WTC11 (cell line): ENCODE results near the gene ZBTB39. TPM values are rescaled to one million over a fixed set of nuclear protein-coding genes. Genes with fewer than 3 reads are reported as not detected.

Experiments
- ATAC-seq: fragments of 200-7000 bp; cut with Tn5 transposase; 2 replicates; pipeline ENCODE4 v1.10.0; 2021; ENCODE audit warnings: mild to moderate bottlenecking, moderate library complexity
- CTCF ChIA-PET: fragments of 300-600 bp; sonication (Branson Sonifier 250); formaldehyde crosslinking; loops from one replicate; lab custom pipeline; 2021; ENCODE audit warnings: antibody characterized with exemption; lab: Charles Lee
- POLR2A ChIA-PET: fragments of 350-600 bp; sonication (Branson Sonifier 250); formaldehyde crosslinking; loops from one replicate; lab custom pipeline; 2021; ENCODE audit warnings: antibody characterized with exemption; lab: Charles Lee
- DNase-seq: peaks from one replicate; pipeline ENCODE4 v3.0.0; 2021; ENCODE audit warnings: low spot score
- H3K27ac Mint-ChIP-seq: 2 replicates; pipeline ENCODE4 v1.8.0; 2021; ENCODE audit warnings: mixed read lengths
- H3K27me3 Mint-ChIP-seq: 2 replicates; pipeline ENCODE4 v1.8.0; 2021; ENCODE audit warnings: low read depth, mild to moderate bottlenecking, moderate library complexity, mixed read lengths
- H3K36me3 Mint-ChIP-seq: 2 replicates; pipeline ENCODE4 v1.8.0; 2021; ENCODE audit warnings: mixed read lengths
- H3K4me1 Mint-ChIP-seq: 2 replicates; pipeline ENCODE4 v1.8.0; 2022; ENCODE audit warnings: mixed read lengths
- H3K4me3 Mint-ChIP-seq: 2 replicates; pipeline ENCODE4 v1.8.0; 2021; ENCODE audit warnings: mild to moderate bottlenecking, moderate library complexity, mixed read lengths
- H3K9me3 Mint-ChIP-seq: 2 replicates; pipeline ENCODE4 v1.8.0; 2021; ENCODE audit warnings: mixed read lengths
- EMX1 ChIP-seq: fragments of 250-450 bp; sonication (Bioruptor Pico); IDR thresholded peaks from 2 replicates; pipeline ENCODE4 v1.8.0; 2021; ENCODE audit warnings: mild to moderate bottlenecking
- GRHL2 ChIP-seq: fragments of 250-450 bp; sonication (Bioruptor Pico); IDR thresholded peaks from 2 replicates; pipeline ENCODE4 v1.8.0; 2022; ENCODE audit warnings: mild to moderate bottlenecking, moderate library complexity; ENCODE audit not compliant: insufficient replicate concordance, severe bottlenecking
- MXD4 ChIP-seq: fragments of 250-450 bp; sonication (Bioruptor Pico); IDR thresholded peaks from 2 replicates; pipeline ENCODE4 v1.8.0; 2021; ENCODE audit warnings: mild to moderate bottlenecking, moderate library complexity, borderline replicate concordance
- MYBL2 ChIP-seq: sonication (generic); formaldehyde crosslinking; IDR thresholded peaks from 2 replicates; pipeline ENCODE4 v1.8.1; 2023; ENCODE audit warnings: mild to moderate bottlenecking, moderate library complexity, missing genetic modification reagents
- NR3C1 ChIP-seq: sonication (generic); formaldehyde crosslinking; conservative IDR thresholded peaks from 2 replicates; pipeline ENCODE4 v1.8.1; 2023; ENCODE audit warnings: low read depth, mild to moderate bottlenecking, missing genetic modification reagents
- OVOL2 ChIP-seq: fragments of 250-450 bp; sonication (Bioruptor Pico); IDR thresholded peaks from 2 replicates; pipeline ENCODE4 v1.9.0; 2021; ENCODE audit warnings: mild to moderate bottlenecking, borderline replicate concordance
- TCF7 ChIP-seq: sonication (generic); formaldehyde crosslinking; IDR thresholded peaks from 2 replicates; pipeline ENCODE4 v1.8.0; 2022; ENCODE audit warnings: mild to moderate bottlenecking, low read depth, missing genetic modification reagents, moderate library complexity
- ZNF232 ChIP-seq: sonication (generic); formaldehyde crosslinking; IDR thresholded peaks from 2 replicates; pipeline ENCODE4 v1.8.0; 2022; ENCODE audit warnings: mild to moderate bottlenecking, missing genetic modification reagents
- ZNF423 ChIP-seq: fragments of 250-450 bp; sonication (Bioruptor Pico); IDR thresholded peaks from 2 replicates; pipeline ENCODE4 v2.1.2; 2022; ENCODE audit warnings: mild to moderate bottlenecking, moderate library complexity
- total RNA-seq: library from RNA; stranded (reverse); gene quantifications from 3 replicates; pipeline ENCODE4 v1.2.3, GENCODE V29; 2021
- TF ChIP-seq, protein P1 (sequence below): sonication (generic); formaldehyde crosslinking; IDR thresholded peaks from 2 replicates; pipeline ENCODE4 v1.8.1; 2023; ENCODE audit warnings: mild to moderate bottlenecking, missing genetic modification reagents
- TF ChIP-seq, protein P2 (sequence below): fragments of 250-450 bp; sonication (Bioruptor Pico); IDR thresholded peaks from 2 replicates; pipeline ENCODE4 v1.9.0; 2021; ENCODE audit warnings: moderate library complexity, mild to moderate bottlenecking, inconsistent platforms, borderline replicate concordance
- TF ChIP-seq, protein P3 (sequence below): sonication (generic); formaldehyde crosslinking; IDR thresholded peaks from 2 replicates; pipeline ENCODE4 v1.8.1; 2022; ENCODE audit warnings: mild to moderate bottlenecking, missing genetic modification reagents, moderate library complexity, borderline replicate concordance
- TF ChIP-seq, protein P4 (sequence below): sonication (generic); formaldehyde crosslinking; IDR thresholded peaks from 2 replicates; pipeline ENCODE4 v1.8.1; 2023; ENCODE audit warnings: mild to moderate bottlenecking, missing genetic modification reagents, borderline replicate concordance
- TF ChIP-seq, protein P5 (sequence below): fragments of 200-600 bp; IDR thresholded peaks from 2 replicates; pipeline ENCODE4 v1.8.0; 2022; ENCODE audit warnings: antibody characterized with exemption
- TF ChIP-seq, protein P6 (sequence below): sonication (generic); formaldehyde crosslinking; IDR thresholded peaks from 2 replicates; pipeline ENCODE4 v1.8.1; 2023; ENCODE audit warnings: mild to moderate bottlenecking, missing genetic modification reagents
- TF ChIP-seq, protein P7 (sequence below): sonication (generic); formaldehyde crosslinking; IDR thresholded peaks from 2 replicates; pipeline ENCODE4 v1.8.1; 2022; ENCODE audit warnings: low read depth, missing genetic modification reagents, borderline replicate concordance

ZBTB39 gene
- total RNA-seq, 1 experiment from 2014 or later: 20.2 TPM

DNA sequence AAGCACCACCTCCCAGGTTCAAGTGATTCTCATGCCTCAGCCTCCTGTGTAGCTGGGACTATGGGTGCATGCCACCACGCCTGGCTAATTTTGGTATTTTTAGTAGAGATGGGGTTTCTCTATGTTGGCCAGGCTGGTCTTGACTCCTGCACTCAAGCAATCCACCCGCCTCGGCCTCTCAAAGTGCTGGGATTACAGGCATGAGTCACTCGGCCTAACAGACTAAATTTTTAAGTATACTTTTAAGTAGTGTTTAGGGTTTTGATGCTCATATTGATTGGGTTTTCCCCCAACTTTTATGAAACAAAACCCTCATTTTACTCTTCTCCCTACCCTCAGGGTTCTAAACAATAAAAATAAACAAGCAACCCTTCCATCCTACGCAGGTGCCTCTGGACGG, 38.1 kb upstream of the ZBTB39 start:
- CTCF ChIA-PET: no interaction called here
- TF ChIP-seq, protein P1, sequence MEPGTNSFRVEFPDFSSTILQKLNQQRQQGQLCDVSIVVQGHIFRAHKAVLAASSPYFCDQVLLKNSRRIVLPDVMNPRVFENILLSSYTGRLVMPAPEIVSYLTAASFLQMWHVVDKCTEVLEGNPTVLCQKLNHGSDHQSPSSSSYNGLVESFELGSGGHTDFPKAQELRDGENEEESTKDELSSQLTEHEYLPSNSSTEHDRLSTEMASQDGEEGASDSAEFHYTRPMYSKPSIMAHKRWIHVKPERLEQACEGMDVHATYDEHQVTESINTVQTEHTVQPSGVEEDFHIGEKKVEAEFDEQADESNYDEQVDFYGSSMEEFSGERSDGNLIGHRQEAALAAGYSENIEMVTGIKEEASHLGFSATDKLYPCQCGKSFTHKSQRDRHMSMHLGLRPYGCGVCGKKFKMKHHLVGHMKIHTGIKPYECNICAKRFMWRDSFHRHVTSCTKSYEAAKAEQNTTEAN (CRISPR knock-in tag): no peak
- TF ChIP-seq ZNF423 (CRISPR knock-in tag) (no peak), OVOL2 (no peak), ZNF232 (no peak)
- TF ChIP-seq, protein P2, sequence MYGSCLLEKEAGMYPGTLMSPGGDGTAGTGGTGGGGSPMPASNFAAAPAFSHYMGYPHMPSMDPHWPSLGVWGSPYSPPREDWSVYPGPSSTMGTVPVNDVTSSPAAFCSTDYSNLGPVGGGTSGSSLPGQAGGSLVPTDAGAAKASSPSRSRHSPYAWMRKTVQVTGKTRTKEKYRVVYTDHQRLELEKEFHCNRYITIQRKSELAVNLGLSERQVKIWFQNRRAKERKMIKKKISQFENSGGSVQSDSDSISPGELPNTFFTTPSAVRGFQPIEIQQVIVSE (CRISPR knock-in tag): no peak
- TF ChIP-seq, protein P3, sequence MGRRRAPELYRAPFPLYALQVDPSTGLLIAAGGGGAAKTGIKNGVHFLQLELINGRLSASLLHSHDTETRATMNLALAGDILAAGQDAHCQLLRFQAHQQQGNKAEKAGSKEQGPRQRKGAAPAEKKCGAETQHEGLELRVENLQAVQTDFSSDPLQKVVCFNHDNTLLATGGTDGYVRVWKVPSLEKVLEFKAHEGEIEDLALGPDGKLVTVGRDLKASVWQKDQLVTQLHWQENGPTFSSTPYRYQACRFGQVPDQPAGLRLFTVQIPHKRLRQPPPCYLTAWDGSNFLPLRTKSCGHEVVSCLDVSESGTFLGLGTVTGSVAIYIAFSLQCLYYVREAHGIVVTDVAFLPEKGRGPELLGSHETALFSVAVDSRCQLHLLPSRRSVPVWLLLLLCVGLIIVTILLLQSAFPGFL (CRISPR knock-in tag): no peak
- TF ChIP-seq, protein P4, sequence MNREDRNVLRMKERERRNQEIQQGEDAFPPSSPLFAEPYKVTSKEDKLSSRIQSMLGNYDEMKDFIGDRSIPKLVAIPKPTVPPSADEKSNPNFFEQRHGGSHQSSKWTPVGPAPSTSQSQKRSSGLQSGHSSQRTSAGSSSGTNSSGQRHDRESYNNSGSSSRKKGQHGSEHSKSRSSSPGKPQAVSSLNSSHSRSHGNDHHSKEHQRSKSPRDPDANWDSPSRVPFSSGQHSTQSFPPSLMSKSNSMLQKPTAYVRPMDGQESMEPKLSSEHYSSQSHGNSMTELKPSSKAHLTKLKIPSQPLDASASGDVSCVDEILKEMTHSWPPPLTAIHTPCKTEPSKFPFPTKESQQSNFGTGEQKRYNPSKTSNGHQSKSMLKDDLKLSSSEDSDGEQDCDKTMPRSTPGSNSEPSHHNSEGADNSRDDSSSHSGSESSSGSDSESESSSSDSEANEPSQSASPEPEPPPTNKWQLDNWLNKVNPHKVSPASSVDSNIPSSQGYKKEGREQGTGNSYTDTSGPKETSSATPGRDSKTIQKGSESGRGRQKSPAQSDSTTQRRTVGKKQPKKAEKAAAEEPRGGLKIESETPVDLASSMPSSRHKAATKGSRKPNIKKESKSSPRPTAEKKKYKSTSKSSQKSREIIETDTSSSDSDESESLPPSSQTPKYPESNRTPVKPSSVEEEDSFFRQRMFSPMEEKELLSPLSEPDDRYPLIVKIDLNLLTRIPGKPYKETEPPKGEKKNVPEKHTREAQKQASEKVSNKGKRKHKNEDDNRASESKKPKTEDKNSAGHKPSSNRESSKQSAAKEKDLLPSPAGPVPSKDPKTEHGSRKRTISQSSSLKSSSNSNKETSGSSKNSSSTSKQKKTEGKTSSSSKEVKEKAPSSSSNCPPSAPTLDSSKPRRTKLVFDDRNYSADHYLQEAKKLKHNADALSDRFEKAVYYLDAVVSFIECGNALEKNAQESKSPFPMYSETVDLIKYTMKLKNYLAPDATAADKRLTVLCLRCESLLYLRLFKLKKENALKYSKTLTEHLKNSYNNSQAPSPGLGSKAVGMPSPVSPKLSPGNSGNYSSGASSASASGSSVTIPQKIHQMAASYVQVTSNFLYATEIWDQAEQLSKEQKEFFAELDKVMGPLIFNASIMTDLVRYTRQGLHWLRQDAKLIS (CRISPR knock-in tag): no peak
- ATAC-seq (no peak), DNase-seq (no peak)
- Mint-ChIP-seq H3K4me3 (no peak overlapping the region), H3K36me3 (no peaks in the 10 kb centered on the region), H3K9me3 (no peaks in the 10 kb centered on the region), H3K27me3 (peaks cover 10% of the 10 kb centered on the region; the same call in 1 of the 2 replicates), H3K27ac (no peak overlapping the region), H3K4me1 (no peaks in the 10 kb centered on the region)
- POLR2A ChIA-PET: no interaction called here

DNA sequence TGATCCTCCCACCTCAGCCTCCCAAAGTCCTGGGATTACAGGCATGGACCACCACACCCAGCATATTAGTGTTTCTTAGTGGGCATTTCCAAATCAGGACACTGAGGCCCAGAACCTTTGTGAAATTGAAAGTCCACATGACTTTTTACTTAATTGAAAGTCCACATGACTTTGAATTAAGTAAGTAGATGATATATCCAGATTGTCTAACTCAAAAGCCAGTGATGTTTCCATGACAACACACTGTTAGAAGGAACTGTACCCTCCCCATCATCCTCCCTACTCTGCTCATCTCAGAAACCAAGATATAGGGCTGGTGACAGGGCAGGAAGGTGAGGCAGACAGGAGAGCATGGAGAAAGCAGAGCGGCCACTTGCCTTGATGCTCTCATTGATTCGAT, 36.3 kb upstream of the ZBTB39 start:
- H3K27ac Mint-ChIP-seq: no peak overlapping the region
- CTCF ChIA-PET: interaction anchor here (1.4 to 2.5 kb wide), 2 partner anchors 69 to 82 kb away, joined by 3 to 9 read pairs; partner anchors contain the start of gene STAT6
- TF ChIP-seq EMX1 (CRISPR knock-in tag) (no peak), OVOL2 (no peak), MYBL2 (CRISPR knock-in tag) (no peak), MXD4 (CRISPR knock-in tag) (no peak), GRHL2 (CRISPR knock-in tag) (no peak), NR3C1 (CRISPR knock-in tag) (no peak), TCF7 (no peak)
- TF ChIP-seq, protein P5, sequence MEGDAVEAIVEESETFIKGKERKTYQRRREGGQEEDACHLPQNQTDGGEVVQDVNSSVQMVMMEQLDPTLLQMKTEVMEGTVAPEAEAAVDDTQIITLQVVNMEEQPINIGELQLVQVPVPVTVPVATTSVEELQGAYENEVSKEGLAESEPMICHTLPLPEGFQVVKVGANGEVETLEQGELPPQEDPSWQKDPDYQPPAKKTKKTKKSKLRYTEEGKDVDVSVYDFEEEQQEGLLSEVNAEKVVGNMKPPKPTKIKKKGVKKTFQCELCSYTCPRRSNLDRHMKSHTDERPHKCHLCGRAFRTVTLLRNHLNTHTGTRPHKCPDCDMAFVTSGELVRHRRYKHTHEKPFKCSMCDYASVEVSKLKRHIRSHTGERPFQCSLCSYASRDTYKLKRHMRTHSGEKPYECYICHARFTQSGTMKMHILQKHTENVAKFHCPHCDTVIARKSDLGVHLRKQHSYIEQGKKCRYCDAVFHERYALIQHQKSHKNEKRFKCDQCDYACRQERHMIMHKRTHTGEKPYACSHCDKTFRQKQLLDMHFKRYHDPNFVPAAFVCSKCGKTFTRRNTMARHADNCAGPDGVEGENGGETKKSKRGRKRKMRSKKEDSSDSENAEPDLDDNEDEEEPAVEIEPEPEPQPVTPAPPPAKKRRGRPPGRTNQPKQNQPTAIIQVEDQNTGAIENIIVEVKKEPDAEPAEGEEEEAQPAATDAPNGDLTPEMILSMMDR: no peak
- TF ChIP-seq, protein P6, sequence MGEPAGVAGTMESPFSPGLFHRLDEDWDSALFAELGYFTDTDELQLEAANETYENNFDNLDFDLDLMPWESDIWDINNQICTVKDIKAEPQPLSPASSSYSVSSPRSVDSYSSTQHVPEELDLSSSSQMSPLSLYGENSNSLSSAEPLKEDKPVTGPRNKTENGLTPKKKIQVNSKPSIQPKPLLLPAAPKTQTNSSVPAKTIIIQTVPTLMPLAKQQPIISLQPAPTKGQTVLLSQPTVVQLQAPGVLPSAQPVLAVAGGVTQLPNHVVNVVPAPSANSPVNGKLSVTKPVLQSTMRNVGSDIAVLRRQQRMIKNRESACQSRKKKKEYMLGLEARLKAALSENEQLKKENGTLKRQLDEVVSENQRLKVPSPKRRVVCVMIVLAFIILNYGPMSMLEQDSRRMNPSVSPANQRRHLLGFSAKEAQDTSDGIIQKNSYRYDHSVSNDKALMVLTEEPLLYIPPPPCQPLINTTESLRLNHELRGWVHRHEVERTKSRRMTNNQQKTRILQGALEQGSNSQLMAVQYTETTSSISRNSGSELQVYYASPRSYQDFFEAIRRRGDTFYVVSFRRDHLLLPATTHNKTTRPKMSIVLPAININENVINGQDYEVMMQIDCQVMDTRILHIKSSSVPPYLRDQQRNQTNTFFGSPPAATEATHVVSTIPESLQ: no peak
- TF ChIP-seq, protein P7, sequence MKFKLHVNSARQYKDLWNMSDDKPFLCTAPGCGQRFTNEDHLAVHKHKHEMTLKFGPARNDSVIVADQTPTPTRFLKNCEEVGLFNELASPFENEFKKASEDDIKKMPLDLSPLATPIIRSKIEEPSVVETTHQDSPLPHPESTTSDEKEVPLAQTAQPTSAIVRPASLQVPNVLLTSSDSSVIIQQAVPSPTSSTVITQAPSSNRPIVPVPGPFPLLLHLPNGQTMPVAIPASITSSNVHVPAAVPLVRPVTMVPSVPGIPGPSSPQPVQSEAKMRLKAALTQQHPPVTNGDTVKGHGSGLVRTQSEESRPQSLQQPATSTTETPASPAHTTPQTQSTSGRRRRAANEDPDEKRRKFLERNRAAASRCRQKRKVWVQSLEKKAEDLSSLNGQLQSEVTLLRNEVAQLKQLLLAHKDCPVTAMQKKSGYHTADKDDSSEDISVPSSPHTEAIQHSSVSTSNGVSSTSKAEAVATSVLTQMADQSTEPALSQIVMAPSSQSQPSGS (CRISPR knock-in tag): no peak
- peaks cover 4% of the 10 kb centered on the region for H3K4me1 Mint-ChIP-seq
- no peak overlapping the region for H3K4me3 Mint-ChIP-seq
- POLR2A ChIA-PET: no interaction called here
- ATAC-seq (no peak), DNase-seq (no peak)
- H3K9me3 Mint-ChIP-seq: no peaks in the 10 kb centered on the region
- no peaks in the 10 kb centered on the region for H3K36me3 Mint-ChIP-seq
- H3K27me3 Mint-ChIP-seq: peaks cover 10% of the 10 kb centered on the region; the same call in 1 of the 2 replicates
